HUES48 (cell line): Measurements from ENCODE around the gene CSNK1G1.
A peak's percentile ranks its signal among the peaks of the same experiment; 100 is the strongest.
"Not testable (repeated sequence)": the region's sequence is repeated elsewhere in the genome, so short reads cannot be mapped to it uniquely, and the experiment has no call there.

Source experiments
- H3K27ac ChIP-seq: one replicate; pipeline ENCODE4 v1.7.0; 2013; ENCODE audit warnings: low read depth, low read length, inconsistent platforms
- H3K27me3 ChIP-seq: 2 replicates; pipeline ENCODE4 v1.6.1; 2013; ENCODE audit warnings: mild to moderate bottlenecking, low read length; ENCODE audit not compliant: control insufficient read depth, insufficient read depth
- H3K36me3 ChIP-seq: 2 replicates; pipeline ENCODE4 v1.6.1; 2013; ENCODE audit warnings: low read length; ENCODE audit not compliant: control insufficient read depth, insufficient read depth
- H3K4me1 ChIP-seq: 2 replicates; pipeline ENCODE4 v1.6.1; 2013; ENCODE audit warnings: mild to moderate bottlenecking, low read length; ENCODE audit not compliant: control insufficient read depth, insufficient read depth
- H3K4me3 ChIP-seq: 2 replicates; pipeline ENCODE4 v1.5.1; 2013; ENCODE audit warnings: mild to moderate bottlenecking, low read depth, low read length
- H3K9ac ChIP-seq: 2 replicates; pipeline ENCODE4 v1.6.1; 2013; ENCODE audit warnings: mild to moderate bottlenecking, low read depth, low read length, moderate library complexity
- H3K9me3 ChIP-seq: 2 replicates; pipeline ENCODE4 v1.6.1; 2013; ENCODE audit warnings: low read length; ENCODE audit not compliant: control insufficient read depth, insufficient read depth

Gene CSNK1G1

DNA sequence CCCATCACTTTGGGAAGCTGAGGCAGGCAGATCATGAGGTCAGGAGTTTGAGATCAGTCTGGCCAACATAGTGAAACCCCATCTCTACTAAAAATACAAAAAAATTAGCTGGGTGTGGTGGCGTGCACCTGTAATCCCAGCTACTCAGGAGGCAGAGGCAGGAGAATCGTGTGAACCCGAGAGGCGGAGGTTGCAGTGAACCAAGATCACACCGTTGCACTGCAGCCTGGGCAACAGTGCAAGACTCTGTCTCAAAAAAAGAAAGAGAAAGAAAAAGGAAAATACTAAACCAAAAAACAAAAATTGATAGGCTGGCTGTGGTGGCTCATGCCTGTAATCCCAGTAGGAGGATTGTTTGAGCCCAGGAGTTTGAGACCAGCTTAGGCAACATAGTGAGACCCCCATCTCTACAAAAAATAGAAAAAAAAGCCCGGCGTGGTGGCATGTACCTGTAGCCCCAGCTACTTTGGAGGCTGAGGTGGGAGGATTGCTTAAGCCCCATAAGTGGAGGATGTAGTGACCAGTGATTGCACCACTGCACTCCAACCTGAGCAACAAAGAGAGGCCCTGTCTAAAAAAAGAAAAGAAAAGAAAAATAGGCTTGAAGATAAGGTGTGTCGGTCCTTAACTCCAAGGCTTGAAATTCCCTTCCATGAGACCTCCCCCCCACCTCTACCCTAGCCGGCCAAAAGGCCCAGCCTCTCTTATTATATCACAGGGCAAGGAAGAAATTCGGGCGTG, 24.3 kb upstream of the CSNK1G1 start:
- H3K9me3 ChIP-seq, H3K27me3 ChIP-seq, H3K4me1 ChIP-seq: not testable (repeated sequence)
- peak overlapping the region; percentile 79 for H3K9ac ChIP-seq
- peak overlapping the region; percentile 90 for H3K4me3 ChIP-seq
- peak overlapping the region; percentile 77 for H3K27ac ChIP-seq
- peaks cover 29% of the 10 kb centered on the region for H3K36me3 ChIP-seq

DNA sequence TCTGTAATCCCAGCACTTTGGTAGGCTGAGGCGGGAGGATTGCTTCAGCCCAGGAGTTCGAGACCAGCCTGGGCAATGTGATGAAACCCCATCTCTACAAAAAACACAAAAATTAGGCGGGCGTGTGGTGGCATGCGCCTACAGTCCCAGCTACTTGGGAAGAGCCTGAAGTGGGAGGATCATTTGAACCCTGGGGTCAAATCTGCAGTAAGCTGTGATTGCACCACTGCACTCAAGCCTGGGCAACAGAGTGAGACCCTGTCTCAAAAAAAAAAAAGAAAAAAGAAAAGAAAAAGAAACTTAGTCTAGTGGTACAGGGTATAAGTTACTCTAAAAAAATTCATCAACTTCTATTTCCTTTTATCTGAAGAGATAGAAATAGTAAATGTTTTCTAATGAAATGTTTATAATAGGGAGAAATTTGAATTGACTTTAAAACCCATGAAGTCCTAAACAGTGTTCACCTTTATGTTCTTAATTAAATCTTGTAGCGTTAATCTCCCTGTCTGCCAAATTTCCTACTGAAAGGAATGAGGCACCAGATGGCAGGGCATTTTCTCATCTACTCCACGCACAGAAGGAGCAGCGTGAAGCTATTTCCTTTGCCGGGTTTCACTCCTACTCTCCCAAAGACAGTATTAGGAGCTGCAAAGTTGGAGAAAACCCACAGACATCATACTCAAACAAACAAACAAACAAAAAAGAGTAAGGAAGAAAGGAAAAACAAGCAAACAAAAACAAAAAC, 23.4 kb upstream of the CSNK1G1 start:
- H3K4me1 ChIP-seq = no peaks in the 10 kb centered on the region
- no peaks in the 10 kb centered on the region; the same call in 1 of the 2 replicates for H3K27me3 ChIP-seq
- H3K27ac ChIP-seq = no peak overlapping the region
- H3K9me3 ChIP-seq = no peaks in the 10 kb centered on the region
- peaks cover 37% of the 10 kb centered on the region for H3K36me3 ChIP-seq
- peak overlapping the region; percentile 26; the same call in 1 of the 2 replicates for H3K4me3 ChIP-seq
- no peak overlapping the region for H3K9ac ChIP-seq

DNA sequence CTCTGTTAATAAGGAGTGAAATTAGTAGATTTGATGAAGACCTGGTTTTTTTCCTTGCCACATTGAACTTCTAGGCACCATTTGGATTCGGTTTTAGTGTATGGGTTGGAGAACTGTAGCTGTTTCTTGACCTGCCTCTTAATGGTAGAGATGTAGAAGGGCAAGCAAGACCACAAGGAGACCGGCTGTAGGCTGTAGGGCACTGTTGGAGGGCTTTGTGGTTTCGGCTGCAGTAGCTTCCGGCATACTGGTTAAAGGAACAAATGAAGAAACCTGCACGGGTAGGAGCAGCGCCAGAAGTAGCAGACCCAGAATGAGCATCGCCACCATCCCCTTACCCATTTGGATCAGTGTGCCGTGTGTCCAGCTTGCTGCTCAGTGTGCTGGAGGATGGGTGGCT, 17.4 kb upstream of the CSNK1G1 start:
- peaks cover 46% of the 10 kb centered on the region for H3K36me3 ChIP-seq

DNA sequence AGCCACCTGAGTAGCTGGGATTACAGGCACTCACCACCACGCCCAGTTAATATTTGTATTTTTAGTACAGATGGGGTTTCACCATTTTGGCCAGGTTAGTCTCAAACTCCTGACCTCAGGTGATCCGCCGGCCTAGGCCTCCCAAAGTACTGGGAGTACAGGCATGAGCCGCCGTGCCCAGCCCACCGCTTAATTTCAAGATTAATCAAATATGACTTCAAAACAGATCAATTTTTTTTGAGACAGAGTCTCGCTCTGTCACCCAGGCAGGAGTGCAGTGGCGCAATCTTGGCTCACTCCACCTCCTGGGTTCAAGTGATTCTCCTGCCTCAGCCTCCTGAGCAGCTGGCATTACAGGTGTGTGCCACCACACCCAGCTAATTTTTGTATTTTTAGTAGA, 15.4 kb upstream of the CSNK1G1 start:
- not testable (repeated sequence) for H3K9ac ChIP-seq, H3K27ac ChIP-seq, H3K27me3 ChIP-seq, H3K4me1 ChIP-seq, H3K4me3 ChIP-seq, H3K9me3 ChIP-seq
- peaks cover 37% of the 10 kb centered on the region for H3K36me3 ChIP-seq

More for the DNA sequence above, 17.4 kb upstream of the CSNK1G1 start:
- Histone ChIP-seq H3K9ac (no peak overlapping the region), H3K4me1 (no peaks in the 10 kb centered on the region), H3K4me3 (no peak overlapping the region), H3K27me3 (no peaks in the 10 kb centered on the region), H3K27ac (no peak overlapping the region), H3K9me3 (no peaks in the 10 kb centered on the region)

DNA sequence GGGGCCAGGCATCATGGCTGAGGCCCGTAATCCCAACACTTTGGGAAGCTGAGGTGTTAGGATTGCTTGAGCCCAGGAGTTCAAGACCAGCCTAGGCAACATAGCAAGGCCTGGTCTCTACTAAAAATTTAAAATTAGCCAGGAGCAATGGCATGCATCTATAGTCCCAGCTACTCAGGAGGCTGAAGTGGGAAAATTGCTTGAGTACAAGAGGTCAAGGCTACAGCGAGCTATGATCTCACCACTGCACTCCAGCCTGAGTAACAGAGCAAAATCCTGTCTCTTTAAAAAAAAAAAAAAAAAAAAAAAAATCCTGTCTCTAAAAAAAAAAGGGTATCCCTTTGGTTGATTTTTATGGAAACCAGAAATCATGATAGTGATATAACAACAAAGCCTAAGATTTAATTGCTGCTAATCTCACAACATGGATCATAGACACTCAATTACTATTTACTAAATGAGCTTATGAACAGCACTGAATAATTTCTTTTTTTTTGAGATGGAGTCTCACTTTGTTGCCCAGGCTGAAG, 13.2 kb upstream of the CSNK1G1 start:
- Histone ChIP-seq H3K9ac (no peak overlapping the region), H3K4me1 (no peaks in the 10 kb centered on the region), H3K36me3 (peaks cover 24% of the 10 kb centered on the region), H3K27me3 (no peaks in the 10 kb centered on the region), H3K27ac (no peak overlapping the region), H3K4me3 (no peak overlapping the region), H3K9me3 (no peaks in the 10 kb centered on the region)

DNA sequence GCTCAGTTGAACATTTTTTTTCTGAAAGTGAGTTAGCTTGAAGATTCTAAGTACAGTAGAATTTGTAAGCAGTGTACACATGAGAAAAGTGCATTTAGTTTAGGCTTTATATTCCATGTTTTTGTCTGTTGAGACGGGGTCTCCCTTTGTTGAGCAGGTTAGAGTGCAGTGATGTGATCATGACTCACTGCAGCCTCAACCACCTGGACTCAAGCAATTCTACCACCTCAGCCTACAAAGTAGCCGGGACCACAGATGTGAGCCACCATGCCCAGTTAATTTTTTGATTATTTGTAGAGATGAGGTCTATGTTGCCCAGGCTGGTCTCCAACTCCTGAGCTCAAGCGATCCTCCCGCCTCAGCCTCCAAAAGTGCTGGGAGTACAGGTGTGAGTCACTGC, 5.3 kb upstream of the CSNK1G1 start:
- no peak overlapping the region for H3K4me3 ChIP-seq
- H3K4me1 ChIP-seq = no peaks in the 10 kb centered on the region
- H3K9ac ChIP-seq = no peak overlapping the region
- H3K9me3 ChIP-seq = no peaks in the 10 kb centered on the region
- H3K27me3 ChIP-seq = no peaks in the 10 kb centered on the region
- peaks cover 14% of the 10 kb centered on the region for H3K36me3 ChIP-seq
- no peak overlapping the region for H3K27ac ChIP-seq

DNA sequence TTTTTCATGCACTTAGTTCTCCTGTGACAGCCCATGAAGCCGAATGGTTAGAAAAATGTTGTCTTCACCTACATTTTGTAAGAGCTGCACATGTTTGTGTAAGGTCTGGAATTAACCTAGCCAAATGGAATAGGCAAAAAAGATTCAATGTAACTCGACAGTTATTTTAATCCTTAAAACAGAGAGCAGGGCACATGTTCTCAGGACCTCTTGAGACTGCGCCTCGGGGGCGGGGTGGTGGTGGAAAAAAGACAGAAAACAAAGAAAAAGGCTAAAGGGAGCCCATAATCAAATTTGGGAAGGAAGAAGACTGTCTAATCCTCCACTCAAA, 702 bp upstream of the CSNK1G1 start:
- Histone ChIP-seq H3K4me1 (peaks cover 6% of the 10 kb centered on the region; the same call in 1 of the 2 replicates), H3K4me3 (peak overlapping the region; percentile 97), H3K27ac (peak overlapping the region; percentile 91), H3K9ac (no peak overlapping the region), H3K36me3 (peaks cover 6% of the 10 kb centered on the region; the same call in 1 of the 2 replicates), H3K27me3 (no peaks in the 10 kb centered on the region), H3K9me3 (no peaks in the 10 kb centered on the region)

DNA sequence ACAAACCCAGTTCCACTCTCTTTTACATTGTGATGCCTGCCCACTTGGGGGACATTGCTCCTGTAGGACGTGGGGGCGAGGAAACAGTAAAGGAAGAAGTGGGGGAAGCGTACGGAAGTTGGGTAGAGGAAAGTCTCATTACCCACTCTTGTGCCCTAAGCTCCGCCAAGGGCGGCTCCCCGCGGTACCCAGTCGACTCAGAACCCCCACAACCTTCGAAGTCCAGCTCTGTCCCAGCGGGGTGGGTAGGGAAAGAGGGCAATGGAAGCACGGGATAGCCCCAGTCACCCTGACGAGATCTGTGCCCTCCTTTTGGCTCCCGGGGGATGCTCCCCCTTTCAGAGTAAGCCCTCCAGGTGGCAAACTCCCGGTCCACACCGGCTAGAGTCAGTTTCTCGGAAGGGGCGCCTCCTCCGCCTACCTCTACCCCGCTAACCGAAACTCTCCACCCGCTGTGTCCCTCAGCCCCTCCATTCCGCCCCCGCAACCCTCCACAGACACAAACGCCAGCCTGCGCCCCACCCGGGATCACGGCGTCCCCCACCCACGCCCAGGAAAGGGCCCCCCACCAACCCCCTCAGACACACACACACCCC, 527 bp downstream of the CSNK1G1 start:
- peak overlapping the region; percentile 91 for H3K27ac ChIP-seq
- H3K4me3 ChIP-seq = peak overlapping the region; percentile 97

DNA sequence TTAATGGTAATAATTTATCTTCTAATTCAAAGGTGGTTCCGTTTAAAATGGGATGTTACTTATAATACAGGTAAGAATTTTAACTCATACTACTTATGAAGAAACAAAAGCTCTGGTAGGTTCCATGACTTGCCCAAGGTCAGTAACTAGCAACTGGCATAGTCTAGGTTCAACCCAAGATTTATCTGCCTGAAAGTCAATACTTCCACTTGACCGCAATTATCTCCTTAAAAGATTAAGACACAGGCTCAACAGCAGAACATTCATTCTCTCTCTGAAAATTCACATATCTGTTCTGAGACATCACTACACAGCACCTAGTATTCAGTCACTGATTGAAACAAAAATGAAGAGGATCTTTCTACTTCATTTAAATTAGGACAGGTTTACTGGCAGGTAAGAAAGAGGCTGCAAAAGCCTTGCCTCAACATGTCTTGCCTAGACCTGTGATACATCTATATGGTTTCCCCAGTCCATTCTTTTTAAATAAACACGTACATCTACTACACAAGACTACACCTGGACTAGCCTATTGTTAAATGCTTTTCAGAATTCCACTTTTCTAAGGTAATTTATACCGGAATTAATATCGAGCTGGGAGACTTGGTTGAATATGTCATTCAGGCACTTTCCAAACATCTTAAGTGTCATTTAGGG, 1.2 kb downstream of the CSNK1G1 start:
- H3K9me3 ChIP-seq = no peaks in the 10 kb centered on the region
- H3K4me1 ChIP-seq = peaks cover 6% of the 10 kb centered on the region; the same call in 1 of the 2 replicates
- no peaks in the 10 kb centered on the region for H3K36me3 ChIP-seq
- H3K4me3 ChIP-seq = peak overlapping the region; percentile 97
- H3K27me3 ChIP-seq = no peaks in the 10 kb centered on the region
- H3K9ac ChIP-seq = peak overlapping the region; percentile 80
- peak overlapping the region; percentile 91 for H3K27ac ChIP-seq

More for the DNA sequence above, 527 bp downstream of the CSNK1G1 start:
- Histone ChIP-seq H3K9me3 (no peaks in the 10 kb centered on the region), H3K36me3 (no peaks in the 10 kb centered on the region), H3K27me3 (no peaks in the 10 kb centered on the region), H3K4me1 (peaks cover 6% of the 10 kb centered on the region; the same call in 1 of the 2 replicates), H3K9ac (peak overlapping the region; percentile 80)

DNA sequence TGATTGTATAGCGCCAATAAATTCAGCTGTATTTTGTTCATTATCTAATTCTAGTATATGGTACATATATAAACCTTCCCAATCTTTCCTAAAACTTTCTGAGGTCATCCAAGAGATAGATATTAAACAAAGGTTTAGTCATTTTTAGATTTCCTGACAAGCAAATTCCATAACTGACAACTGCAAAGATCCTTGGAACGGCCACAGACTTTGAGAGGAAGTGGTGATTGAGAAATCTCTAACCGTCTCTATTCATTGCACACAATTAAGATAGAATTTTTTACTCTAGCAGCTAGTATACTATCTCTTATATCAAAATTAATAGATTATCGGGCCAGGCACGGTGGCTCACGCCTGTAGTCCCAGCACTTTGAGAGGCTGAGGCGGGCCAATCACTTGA, 4.7 kb downstream of the CSNK1G1 start:
- no peak overlapping the region for H3K9ac ChIP-seq
- H3K9me3 ChIP-seq = no peaks in the 10 kb centered on the region
- no peak overlapping the region for H3K27ac ChIP-seq
- H3K4me1 ChIP-seq = peaks cover 6% of the 10 kb centered on the region; the same call in 1 of the 2 replicates
- H3K27me3 ChIP-seq = no peaks in the 10 kb centered on the region
- no peak overlapping the region for H3K4me3 ChIP-seq
- H3K36me3 ChIP-seq = 0 out of 2 replicates have a peak, but pooled peaks cover 5% of the 10 kb centered on the region
